Osteoblast (primary cell): ENCODE measurements around the gene CACNA1D. TPM values are rescaled to one million over a fixed set of nuclear protein-coding genes. Genes with fewer than 3 reads are reported as not detected.

Experiments used
- DNase-seq: peaks from one replicate; pipeline ENCODE4 v3.0.0; 2011; ENCODE audit warnings: low spot score, mixed read lengths; ENCODE audit not compliant: insufficient read length; ENCODE audit errors: missing footprints
- H2AFZ ChIP-seq: 2 replicates; pipeline ENCODE4 v1.6.0; 2011; ENCODE audit warnings: mild to moderate bottlenecking, low read length
- H3K27ac ChIP-seq: 2 replicates; pipeline ENCODE4 v1.5.1; 2011; ENCODE audit warnings: mild to moderate bottlenecking, low read depth, low read length, moderate library complexity
- H3K27me3 ChIP-seq: 2 replicates; pipeline ENCODE4 v1.6.0; 2012; ENCODE audit warnings: mild to moderate bottlenecking, control low read depth, inconsistent platforms, low read length, moderate library complexity; ENCODE audit not compliant: insufficient read depth
- H3K36me3 ChIP-seq: 2 replicates; pipeline ENCODE4 v1.5.1; 2011; ENCODE audit warnings: mild to moderate bottlenecking, low read length, control low read depth, moderate library complexity; ENCODE audit not compliant: insufficient read depth
- H3K4me1 ChIP-seq: 2 replicates; pipeline ENCODE4 v1.5.1; 2011; ENCODE audit warnings: mild to moderate bottlenecking, low read length, control low read depth, moderate library complexity; ENCODE audit not compliant: insufficient read depth
- H3K4me2 ChIP-seq: 2 replicates; pipeline ENCODE4 v1.6.0; 2011; ENCODE audit warnings: mild to moderate bottlenecking, low read length; ENCODE audit not compliant: insufficient read depth
- H3K4me3 ChIP-seq: fragments of 200-600 bp; sonication (generic); 3 replicates; pipeline ENCODE4 v1.5.1; 2012; ENCODE audit warnings: mild to moderate bottlenecking, low read length, inconsistent platforms; ENCODE audit not compliant: insufficient read depth
- H3K79me2 ChIP-seq: 2 replicates; pipeline ENCODE4 v1.6.0; 2012; ENCODE audit warnings: mild to moderate bottlenecking, low read length, control low read depth, inconsistent platforms; ENCODE audit not compliant: insufficient read depth
- H3K9me3 ChIP-seq: 2 replicates; pipeline ENCODE4 v1.5.1; 2011; ENCODE audit warnings: low read depth, low read length, control low read depth
- H4K20me1 ChIP-seq: 2 replicates; pipeline ENCODE4 v1.6.0; 2012; ENCODE audit warnings: mild to moderate bottlenecking, low read length, control low read depth; ENCODE audit not compliant: insufficient read depth
- CTCF ChIP-seq: IDR thresholded peaks from 2 replicates; pipeline ENCODE4 v1.5.1; 2011; ENCODE audit warnings: mild to moderate bottlenecking, low read depth, low read length, moderate library complexity; ENCODE audit errors: extremely low read depth
- total RNA-seq: library from RNA; depleted of rRNA; stranded (reverse); fragments of >200 nt; gene quantifications from 2 replicates; pipeline ENCODE4 v1.2.3, GENCODE V29; 2012

CACNA1D gene
- total RNA-seq, 1 donor: under 0.01 TPM

GRCh38 chr3:53588122-53588521, 93.7 kb downstream of the CACNA1D start:
- H3K4me2 ChIP-seq: no peak overlapping the region
- no peak overlapping the region for H2AFZ ChIP-seq
- H3K27ac ChIP-seq: no peak overlapping the region
- no peaks in the 10 kb centered on the region for H3K36me3 ChIP-seq
- no peaks in the 10 kb centered on the region for H3K4me1 ChIP-seq
- no peaks in the 10 kb centered on the region for H3K79me2 ChIP-seq
- H3K27me3 ChIP-seq: no peaks in the 10 kb centered on the region
- no peaks in the 10 kb centered on the region for H3K9me3 ChIP-seq
- H3K4me3 ChIP-seq: no peak overlapping the region
- DNase-seq: no peak
- H4K20me1 ChIP-seq: no peaks in the 10 kb centered on the region
- no peak for TF ChIP-seq CTCF

GRCh38 chr3:53589201-53589600, 94.8 kb downstream of the CACNA1D start:
- H3K4me1 ChIP-seq: no peaks in the 10 kb centered on the region
- H3K27me3 ChIP-seq: no peaks in the 10 kb centered on the region
- TF ChIP-seq CTCF: no peak
- no peaks in the 10 kb centered on the region for H3K9me3 ChIP-seq
- no peaks in the 10 kb centered on the region for H3K79me2 ChIP-seq
- no peak overlapping the region for H2AFZ ChIP-seq
- DNase-seq: no peak
- no peaks in the 10 kb centered on the region for H4K20me1 ChIP-seq
- H3K4me3 ChIP-seq: no peak overlapping the region
- H3K4me2 ChIP-seq: no peak overlapping the region
- H3K36me3 ChIP-seq: no peaks in the 10 kb centered on the region
- no peak overlapping the region for H3K27ac ChIP-seq

- TF ChIP-seq CTCF: no peak
These were observed 95.4 kb downstream of the CACNA1D start for GRCh38 chr3:53589806-53590205.

GRCh38 chr3:53590606-53591005, 96.2 kb downstream of the CACNA1D start:
- no peaks in the 10 kb centered on the region for H3K36me3 ChIP-seq
- no peaks in the 10 kb centered on the region for H3K79me2 ChIP-seq
- H3K27ac ChIP-seq: no peak overlapping the region
- no peak for DNase-seq
- H3K9me3 ChIP-seq: no peaks in the 10 kb centered on the region
- H4K20me1 ChIP-seq: no peaks in the 10 kb centered on the region
- no peaks in the 10 kb centered on the region for H3K27me3 ChIP-seq
- TF ChIP-seq CTCF: no peak
- no peaks in the 10 kb centered on the region for H3K4me1 ChIP-seq
- H3K4me2 ChIP-seq: no peak overlapping the region
- H2AFZ ChIP-seq: no peak overlapping the region
- H3K4me3 ChIP-seq: no peak overlapping the region

More at GRCh38 chr3:53589806-53590205, 95.4 kb downstream of the CACNA1D start:
- H3K27ac ChIP-seq: no peak overlapping the region
- H3K79me2 ChIP-seq: no peaks in the 10 kb centered on the region
- no peaks in the 10 kb centered on the region for H3K9me3 ChIP-seq
- no peak overlapping the region for H3K4me2 ChIP-seq
- no peaks in the 10 kb centered on the region for H3K4me1 ChIP-seq
- no peak overlapping the region for H2AFZ ChIP-seq
- no peaks in the 10 kb centered on the region for H3K27me3 ChIP-seq
- DNase-seq: no peak
- H3K4me3 ChIP-seq: no peak overlapping the region
- H4K20me1 ChIP-seq: no peaks in the 10 kb centered on the region
- no peaks in the 10 kb centered on the region for H3K36me3 ChIP-seq
